HG02970 (cell line): ENCODE data around the gene GUCA1A.
"Not testable (repeated sequence)": the region's sequence is repeated elsewhere in the genome, so short reads cannot be mapped to it uniquely, and the experiment has no call there.

Experiments used
- ATAC-seq: cut with Tn5 transposase; IDR thresholded peaks from one replicate; pipeline ENCODE4 v1.9.1; 2021; ENCODE audit warnings: mild to moderate bottlenecking, moderate library complexity, moderate number of reproducible peaks; ENCODE audit not compliant: unreplicated experiment, low FRiP score

GUCA1A gene

GRCh38 chr6:42142118-42142835 lies 30.9 kb upstream of the GUCA1A start, which contains the start of gene C6orf132:
Gene C6orf132, minus strand, starts transcription at chr6:42142620. Its CDS starts 176 bp downstream, at chr6:42142444.
- ATAC-seq: no peak

- ATAC-seq: no peak
Measured at GRCh38 chr6:42147138-42147562, 26.0 kb upstream of the GUCA1A start.

- ATAC-seq: no peak
Measured at GRCh38 chr6:42148058-42148457, 25.1 kb upstream of the GUCA1A start.

GRCh38 chr6:42150254-42150653 lies 22.9 kb upstream of the GUCA1A start:
- no peak for ATAC-seq

GRCh38 chr6:42152024-42152423 lies 21.1 kb upstream of the GUCA1A start:
- ATAC-seq: no peak

- not testable (repeated sequence) for ATAC-seq
Measured at GRCh38 chr6:42152528-42153213, 20.5 kb upstream of the GUCA1A start.

- ATAC-seq: no peak
Measured at GRCh38 chr6:42153921-42154320, 19.2 kb upstream of the GUCA1A start.

- ATAC-seq: no peak
Measured at GRCh38 chr6:42154461-42155209, 18.5 kb upstream of the GUCA1A start.

GRCh38 chr6:42155293-42155692 lies 17.9 kb upstream of the GUCA1A start:
- no peak for ATAC-seq

GRCh38 chr6:42156638-42157037 lies 16.5 kb upstream of the GUCA1A start:
- no peak for ATAC-seq

- no peak for ATAC-seq
Measured at GRCh38 chr6:42158011-42158410, 15.2 kb upstream of the GUCA1A start.

GRCh38 chr6:42158631-42159030 lies 14.5 kb upstream of the GUCA1A start:
- no peak for ATAC-seq

GRCh38 chr6:42159431-42160024 lies 13.6 kb upstream of the GUCA1A start:
- ATAC-seq: no peak

GRCh38 chr6:42162384-42162783 lies 10.8 kb upstream of the GUCA1A start:
- no peak for ATAC-seq

GRCh38 chr6:42162812-42163211 lies 10.4 kb upstream of the GUCA1A start:
- no peak for ATAC-seq

GRCh38 chr6:42163981-42164380 lies 9.2 kb upstream of the GUCA1A start:
- ATAC-seq: no peak

- no peak for ATAC-seq
Measured at GRCh38 chr6:42165016-42165415, 8.1 kb upstream of the GUCA1A start.

- no peak for ATAC-seq
Measured at GRCh38 chr6:42166444-42167141, 6.6 kb upstream of the GUCA1A start.

- no peak for ATAC-seq
Measured at GRCh38 chr6:42168650-42169049, 4.5 kb upstream of the GUCA1A start.

GRCh38 chr6:42169780-42170179 lies 3.4 kb upstream of the GUCA1A start:
- not testable (repeated sequence) for ATAC-seq
